COLO829 (cell line): Measurements from ENCODE around the gene SETD3.

Experiments used
- DNase-seq: peaks from one replicate; pipeline ENCODE4 v3.0.0; 2012; ENCODE audit warnings: low spot score

SETD3 gene

GRCh38 chr14:99422228-99423010, 58.2 kb downstream of the SETD3 start:
- no peak for DNase-seq

- DNase-seq = no peak
These were observed 59.9 kb downstream of the SETD3 start for GRCh38 chr14:99420711-99421110.

- no peak for DNase-seq
These were observed 60.8 kb downstream of the SETD3 start for GRCh38 chr14:99419905-99420304.

- no peak for DNase-seq
These were observed 62.4 kb downstream of the SETD3 start for GRCh38 chr14:99418242-99418641.

- DNase-seq = no peak
These were observed 63.8 kb downstream of the SETD3 start for GRCh38 chr14:99416909-99417308.

GRCh38 chr14:99415496-99416281, 65.0 kb downstream of the SETD3 start:
- peak; percentile 77 for DNase-seq

- DNase-seq = no peak
These were observed 66.7 kb downstream of the SETD3 start for GRCh38 chr14:99413911-99414310.

- no peak for DNase-seq
These were observed 67.5 kb downstream of the SETD3 start for GRCh38 chr14:99413172-99413571.

- no peak for DNase-seq
These were observed 68.3 kb downstream of the SETD3 start for GRCh38 chr14:99412117-99413061.

- DNase-seq = no peak
These were observed 70.6 kb downstream of the SETD3 start for GRCh38 chr14:99410019-99410418.

GRCh38 chr14:99408971-99409289, 71.7 kb downstream of the SETD3 start:
- no peak for DNase-seq

GRCh38 chr14:99408286-99408970, 72.2 kb downstream of the SETD3 start:
- no peak for DNase-seq

GRCh38 chr14:99407416-99407815, 73.2 kb downstream of the SETD3 start:
- DNase-seq = no peak

GRCh38 chr14:99402950-99403349, 77.7 kb downstream of the SETD3 start:
- no peak for DNase-seq

- DNase-seq = no peak
These were observed 78.4 kb downstream of the SETD3 start for GRCh38 chr14:99402285-99402648.

- no peak for DNase-seq
These were observed 78.9 kb downstream of the SETD3 start for GRCh38 chr14:99401621-99402284.

GRCh38 chr14:99401211-99401610, 79.4 kb downstream of the SETD3 start:
- peak; percentile 48 for DNase-seq

GRCh38 chr14:99397698-99398097, 83.0 kb downstream of the SETD3 start:
- DNase-seq = no peak

GRCh38 chr14:99395909-99396530, 84.6 kb downstream of the SETD3 start:
- no peak for DNase-seq

- DNase-seq = no peak
These were observed 86.0 kb downstream of the SETD3 start for GRCh38 chr14:99394602-99395156.
